Transverse colon (tissue), 4 donors: ENCODE data around the gene COL23A1.

ENCODE experiments used
- POLR2A ChIP-seq: fragments of 450-650 bp; IDR thresholded peaks from one replicate; pipeline ENCODE4 v1.6.1; 2016; ENCODE audit warnings: antibody characterized with exemption, mild to moderate bottlenecking, moderate library complexity
- POLR2AphosphoS5 ChIP-seq, 3 donors: sonication (generic); formaldehyde crosslinking; IDR thresholded peaks; one replicate each; pipeline ENCODE4 v1.6.1; 2016; ENCODE audit warnings: antibody characterized with exemption in 3 of 3
- TF ChIP-seq, protein P1 (sequence below), 5 experiments: fragments of 200-600 bp in 3 of 5; fragments of 450-650 bp in 2 of 5; sonication (generic) in 3 of 5; IDR thresholded peaks; 1 replicate in 2 of 5; 2 replicates in 3 of 5; pipeline ENCODE4 v1.5.1; 2016 to 2017; ENCODE audit warnings: antibody characterized with exemption in 5 of 5, inconsistent platforms in 3 of 5, mild to moderate bottlenecking in 2 of 5, moderate library complexity in 1 of 5

DNA sequence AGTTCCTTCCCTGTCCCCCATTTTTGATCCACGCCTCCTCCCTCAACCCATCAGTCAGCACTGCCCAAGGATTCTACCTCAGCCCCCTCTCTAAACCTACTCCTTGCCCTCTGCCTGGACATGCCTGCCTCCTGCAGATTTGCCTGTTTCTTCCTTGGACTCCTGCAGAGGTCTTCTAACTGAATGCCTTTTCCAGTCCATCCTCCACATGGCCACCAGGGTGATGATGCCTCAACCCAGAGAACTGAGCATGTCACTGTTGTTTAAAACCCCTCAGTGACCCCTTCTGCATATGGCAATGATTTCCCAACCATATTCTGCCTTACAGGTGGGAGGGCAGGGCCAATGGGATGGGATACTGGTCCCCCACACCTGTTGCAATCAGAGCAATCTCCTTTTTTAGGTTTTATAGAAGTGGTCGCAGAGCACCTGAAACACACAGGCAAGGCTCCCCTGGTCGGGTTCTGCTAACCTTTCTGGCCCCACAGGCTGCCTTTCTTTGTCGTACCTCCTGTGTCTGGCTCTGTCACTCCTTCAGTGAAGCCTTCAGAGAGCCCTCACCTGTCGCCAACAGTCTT lies 366.9 kb downstream of the COL23A1 start:
- TF ChIP-seq, protein P1, sequence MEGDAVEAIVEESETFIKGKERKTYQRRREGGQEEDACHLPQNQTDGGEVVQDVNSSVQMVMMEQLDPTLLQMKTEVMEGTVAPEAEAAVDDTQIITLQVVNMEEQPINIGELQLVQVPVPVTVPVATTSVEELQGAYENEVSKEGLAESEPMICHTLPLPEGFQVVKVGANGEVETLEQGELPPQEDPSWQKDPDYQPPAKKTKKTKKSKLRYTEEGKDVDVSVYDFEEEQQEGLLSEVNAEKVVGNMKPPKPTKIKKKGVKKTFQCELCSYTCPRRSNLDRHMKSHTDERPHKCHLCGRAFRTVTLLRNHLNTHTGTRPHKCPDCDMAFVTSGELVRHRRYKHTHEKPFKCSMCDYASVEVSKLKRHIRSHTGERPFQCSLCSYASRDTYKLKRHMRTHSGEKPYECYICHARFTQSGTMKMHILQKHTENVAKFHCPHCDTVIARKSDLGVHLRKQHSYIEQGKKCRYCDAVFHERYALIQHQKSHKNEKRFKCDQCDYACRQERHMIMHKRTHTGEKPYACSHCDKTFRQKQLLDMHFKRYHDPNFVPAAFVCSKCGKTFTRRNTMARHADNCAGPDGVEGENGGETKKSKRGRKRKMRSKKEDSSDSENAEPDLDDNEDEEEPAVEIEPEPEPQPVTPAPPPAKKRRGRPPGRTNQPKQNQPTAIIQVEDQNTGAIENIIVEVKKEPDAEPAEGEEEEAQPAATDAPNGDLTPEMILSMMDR (IDR thresholded peaks at IDR 0.05), result peak in 1 of 5 experiments; percentile 26
- no peak for TF ChIP-seq POLR2AphosphoS5 (IDR thresholded peaks at IDR 0.05)
- no peak for TF ChIP-seq POLR2A
